ENCODE measurements around the gene BMP7.

BMP7 gene

DNA sequence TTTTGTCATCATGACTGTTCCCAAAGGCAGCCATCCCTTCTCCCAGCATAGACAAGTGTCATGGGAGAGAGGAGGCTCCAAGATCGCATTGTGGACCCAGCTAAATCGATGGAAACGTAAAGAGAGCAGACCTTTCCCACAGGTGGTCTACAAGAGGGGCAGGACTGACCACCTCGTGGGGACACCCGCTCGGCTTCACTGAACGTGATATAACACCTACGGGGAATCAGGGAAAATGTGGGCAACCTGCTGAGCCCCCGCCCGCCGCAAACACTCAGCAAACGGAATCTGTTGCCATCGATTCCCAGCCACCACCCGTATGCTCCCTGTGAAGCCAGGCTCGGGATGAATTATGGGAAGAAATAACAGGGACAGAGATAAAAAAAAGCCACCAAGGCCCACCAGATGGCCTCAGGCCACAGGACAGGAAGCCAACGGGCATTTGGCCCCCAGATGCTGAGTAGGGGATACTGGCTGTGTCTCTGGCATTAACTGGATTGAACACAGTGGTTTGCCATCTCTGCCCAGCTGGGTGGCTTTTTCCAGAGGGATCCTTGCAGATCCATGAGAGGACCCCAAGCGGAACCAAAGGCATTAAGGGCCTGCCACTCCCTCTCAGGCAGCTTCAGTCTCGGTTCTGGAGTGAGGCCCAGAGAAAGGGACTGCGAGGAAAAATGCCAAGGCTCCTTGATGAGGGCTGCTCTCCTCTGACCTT, 44.4 kb downstream of the BMP7 start:
- ATAC-seq: no peak
- TF ChIP-seq BACH2 (CRISPR knock-in tag; IDR thresholded peaks at IDR 0.05; ENCODE audit: borderline replicate concordance): no peak
- no peak for TF ChIP-seq TSHZ2 (CRISPR knock-in tag; IDR thresholded peaks at IDR 0.05)
- TF ChIP-seq ZFP30 (CRISPR knock-in tag; IDR thresholded peaks at IDR 0.05): no peak
- TF ChIP-seq RARB (CRISPR knock-in tag; IDR thresholded peaks at IDR 0.05): no peak
- TF ChIP-seq, protein P1, sequence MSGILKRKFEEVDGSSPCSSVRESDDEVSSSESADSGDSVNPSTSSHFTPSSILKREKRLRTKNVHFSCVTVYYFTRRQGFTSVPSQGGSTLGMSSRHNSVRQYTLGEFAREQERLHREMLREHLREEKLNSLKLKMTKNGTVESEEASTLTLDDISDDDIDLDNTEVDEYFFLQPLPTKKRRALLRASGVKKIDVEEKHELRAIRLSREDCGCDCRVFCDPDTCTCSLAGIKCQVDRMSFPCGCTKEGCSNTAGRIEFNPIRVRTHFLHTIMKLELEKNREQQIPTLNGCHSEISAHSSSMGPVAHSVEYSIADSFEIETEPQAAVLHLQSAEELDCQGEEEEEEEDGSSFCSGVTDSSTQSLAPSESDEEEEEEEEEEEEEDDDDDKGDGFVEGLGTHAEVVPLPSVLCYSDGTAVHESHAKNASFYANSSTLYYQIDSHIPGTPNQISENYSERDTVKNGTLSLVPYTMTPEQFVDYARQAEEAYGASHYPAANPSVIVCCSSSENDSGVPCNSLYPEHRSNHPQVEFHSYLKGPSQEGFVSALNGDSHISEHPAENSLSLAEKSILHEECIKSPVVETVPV (CRISPR knock-in tag; IDR thresholded peaks at IDR 0.05): no peak
- no peak for TF ChIP-seq ZNF8 (CRISPR knock-in tag; IDR thresholded peaks at IDR 0.05)
- no peak for TF ChIP-seq PPARA (CRISPR knock-in tag; IDR thresholded peaks at IDR 0.05; ENCODE audit: borderline replicate concordance)
- TF ChIP-seq ISL1 (CRISPR knock-in tag; IDR thresholded peaks at IDR 0.05): no peak
- no peak for TF ChIP-seq ARNTL (CRISPR knock-in tag; IDR thresholded peaks at IDR 0.05; ENCODE audit: borderline replicate concordance, low read depth)
- no peak for TF ChIP-seq OSR1 (CRISPR knock-in tag; IDR thresholded peaks at IDR 0.05)
- TF ChIP-seq TCF4 (CRISPR knock-in tag; IDR thresholded peaks at IDR 0.05; ENCODE audit: borderline replicate concordance): no peak
- TF ChIP-seq, protein P2, sequence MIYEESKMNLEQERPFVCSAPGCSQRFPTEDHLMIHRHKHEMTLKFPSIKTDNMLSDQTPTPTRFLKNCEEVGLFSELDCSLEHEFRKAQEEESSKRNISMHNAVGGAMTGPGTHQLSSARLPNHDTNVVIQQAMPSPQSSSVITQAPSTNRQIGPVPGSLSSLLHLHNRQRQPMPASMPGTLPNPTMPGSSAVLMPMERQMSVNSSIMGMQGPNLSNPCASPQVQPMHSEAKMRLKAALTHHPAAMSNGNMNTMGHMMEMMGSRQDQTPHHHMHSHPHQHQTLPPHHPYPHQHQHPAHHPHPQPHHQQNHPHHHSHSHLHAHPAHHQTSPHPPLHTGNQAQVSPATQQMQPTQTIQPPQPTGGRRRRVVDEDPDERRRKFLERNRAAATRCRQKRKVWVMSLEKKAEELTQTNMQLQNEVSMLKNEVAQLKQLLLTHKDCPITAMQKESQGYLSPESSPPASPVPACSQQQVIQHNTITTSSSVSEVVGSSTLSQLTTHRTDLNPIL (CRISPR knock-in tag; IDR thresholded peaks at IDR 0.05; ENCODE audit: low read depth): no peak
- TF ChIP-seq, protein P3, sequence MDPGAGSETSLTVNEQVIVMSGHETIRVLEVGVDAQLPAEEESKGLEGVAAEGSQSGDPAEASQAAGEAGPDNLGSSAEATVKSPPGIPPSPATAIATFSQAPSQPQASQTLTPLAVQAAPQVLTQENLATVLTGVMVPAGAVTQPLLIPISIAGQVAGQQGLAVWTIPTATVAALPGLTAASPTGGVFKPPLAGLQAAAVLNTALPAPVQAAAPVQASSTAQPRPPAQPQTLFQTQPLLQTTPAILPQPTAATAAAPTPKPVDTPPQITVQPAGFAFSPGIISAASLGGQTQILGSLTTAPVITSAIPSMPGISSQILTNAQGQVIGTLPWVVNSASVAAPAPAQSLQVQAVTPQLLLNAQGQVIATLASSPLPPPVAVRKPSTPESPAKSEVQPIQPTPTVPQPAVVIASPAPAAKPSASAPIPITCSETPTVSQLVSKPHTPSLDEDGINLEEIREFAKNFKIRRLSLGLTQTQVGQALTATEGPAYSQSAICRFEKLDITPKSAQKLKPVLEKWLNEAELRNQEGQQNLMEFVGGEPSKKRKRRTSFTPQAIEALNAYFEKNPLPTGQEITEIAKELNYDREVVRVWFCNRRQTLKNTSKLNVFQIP (CRISPR knock-in tag; IDR thresholded peaks at IDR 0.05; ENCODE audit: borderline replicate concordance, low read depth): no peak
- TF ChIP-seq GLIS3 (CRISPR knock-in tag; IDR thresholded peaks at IDR 0.05): no peak
- TF ChIP-seq CSDC2 (CRISPR knock-in tag; IDR thresholded peaks at IDR 0.05): no peak
- TF ChIP-seq ZNF70 (CRISPR knock-in tag; IDR thresholded peaks at IDR 0.05): no peak

GRCh38 chr20:57220337-57221145, 45.9 kb downstream of the BMP7 start:
- ATAC-seq: no peak; the same call in 2 of the 3 replicates
- TF ChIP-seq OSR1 (CRISPR knock-in tag; IDR thresholded peaks at IDR 0.05): no peak
- TF ChIP-seq PPARA (CRISPR knock-in tag; IDR thresholded peaks at IDR 0.05; ENCODE audit: borderline replicate concordance): no peak

DNA sequence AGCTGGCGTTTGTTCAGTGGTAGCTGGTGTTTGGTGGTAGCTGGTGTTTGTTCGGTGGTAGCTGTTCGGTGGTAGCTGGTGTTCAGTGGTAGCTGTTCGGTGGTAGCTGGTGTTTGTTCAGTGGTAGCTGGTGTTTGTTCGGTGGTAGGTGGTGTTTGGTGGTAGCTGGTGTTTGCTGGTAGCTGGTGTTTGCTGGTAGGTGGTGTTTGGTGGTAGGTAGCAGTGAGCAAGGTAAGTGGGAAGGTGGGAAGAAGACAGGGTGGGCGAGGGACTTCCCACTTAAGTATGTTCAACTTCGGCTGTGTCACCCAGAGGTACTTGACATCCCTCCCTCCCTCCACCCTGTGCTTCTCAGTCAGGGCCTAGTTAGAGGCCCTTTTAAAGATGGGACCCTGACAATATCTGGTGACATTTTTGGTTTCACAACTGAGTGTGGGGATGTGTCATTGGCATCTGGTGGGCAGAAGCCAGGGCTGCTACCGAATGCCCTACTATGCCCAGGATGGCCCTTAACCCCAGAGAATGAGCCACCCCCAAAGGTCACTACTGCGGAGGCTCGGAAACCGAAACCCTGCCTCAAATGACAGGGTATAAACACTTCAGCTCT, 47.3 kb downstream of the BMP7 start:
- no peak for ATAC-seq
- TF ChIP-seq PPARA (CRISPR knock-in tag; IDR thresholded peaks at IDR 0.05; ENCODE audit: borderline replicate concordance) (no peak), ESRRG (CRISPR knock-in tag; IDR thresholded peaks at IDR 0.05) (no peak), GLIS3 (CRISPR knock-in tag; IDR thresholded peaks at IDR 0.05) (no peak), ZFP30 (CRISPR knock-in tag; IDR thresholded peaks at IDR 0.05) (no peak), ZNF565 (CRISPR knock-in tag; conservative IDR thresholded peaks at IDR 0.05; ENCODE audit: low read depth) (no peak), ZC3H10 (CRISPR knock-in tag; IDR thresholded peaks at IDR 0.05) (no peak), ZNF8 (CRISPR knock-in tag; IDR thresholded peaks at IDR 0.05) (no peak), TCF4 (CRISPR knock-in tag; IDR thresholded peaks at IDR 0.05; ENCODE audit: borderline replicate concordance) (no peak)
- TF ChIP-seq, protein P2 (CRISPR knock-in tag; IDR thresholded peaks at IDR 0.05; ENCODE audit: low read depth): no peak
- TF ChIP-seq, protein P3 (CRISPR knock-in tag; IDR thresholded peaks at IDR 0.05; ENCODE audit: borderline replicate concordance, low read depth): no peak
- TF ChIP-seq, protein P1 (CRISPR knock-in tag; IDR thresholded peaks at IDR 0.05): no peak
